Uterus (tissue), 2 donors: ENCODE data around the gene SH2D7.

Experiments used
- CTCF ChIP-seq, 4 experiments: fragments of 200-600 bp in 2 of 4; fragments of 450-650 bp in 2 of 4; sonication (generic) in 2 of 4; IDR thresholded peaks; one replicate each; pipeline ENCODE4 v1.5.1; 2016 to 2019; ENCODE audit warnings: antibody characterized with exemption in 4 of 4, mild to moderate bottlenecking in 2 of 4, moderate library complexity in 1 of 4
- POLR2A ChIP-seq, 2 donors: fragments of 450-650 bp; IDR thresholded peaks; one replicate each; pipeline ENCODE4 v1.6.1; 2016; ENCODE audit warnings: antibody characterized with exemption in 2 of 2, mild to moderate bottlenecking in 1 of 2, moderate library complexity in 1 of 2

DNA sequence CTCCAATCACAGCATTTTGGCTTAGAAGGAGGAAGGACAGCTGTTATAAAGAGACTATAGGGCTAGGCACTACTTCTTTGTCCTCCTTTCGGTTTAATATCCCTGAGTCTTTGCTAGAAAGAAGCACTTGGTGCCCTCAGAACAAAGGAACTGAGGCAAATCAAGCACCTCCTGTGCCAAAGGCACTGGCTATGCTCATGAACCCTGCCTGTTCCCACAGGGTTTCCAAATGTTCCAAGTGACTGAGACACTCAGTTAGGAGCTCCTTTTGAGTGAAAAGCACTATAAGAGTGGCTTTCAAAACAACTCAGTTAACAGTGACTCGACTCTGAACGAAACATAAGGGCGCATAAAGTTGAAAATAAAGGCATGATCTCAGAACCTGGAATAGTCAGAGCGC, 39.8 kb upstream of the SH2D7 start:
- TF ChIP-seq CTCF (IDR thresholded peaks at IDR 0.05): no peak
- no peak for TF ChIP-seq POLR2A (IDR thresholded peaks at IDR 0.05)
